B cell (primary cell): Measurements from ENCODE around the gene NR4A1. TPM values are rescaled to one million over a fixed set of nuclear protein-coding genes. Genes with fewer than 3 reads are reported as not detected.

Experiments used
- ATAC-seq: fragments of 200-7000 bp; cut with Tn5 transposase; one replicate; pipeline ENCODE4 v1.10.0; 2021; ENCODE audit warnings: low read depth, mild to moderate bottlenecking, moderate number of reproducible peaks, moderate library complexity
- CTCF ChIA-PET: fragments of 350-600 bp; sonication (Branson Sonifier 250); formaldehyde crosslinking; loops from one replicate; lab custom pipeline; 2021; ENCODE audit warnings: antibody characterized with exemption, inconsistent platforms; lab: Charles Lee
- POLR2A ChIA-PET: fragments of 350-600 bp; sonication (Branson Sonifier 250); formaldehyde crosslinking; loops from one replicate; lab custom pipeline; 2021; ENCODE audit warnings: antibody characterized with exemption; lab: Charles Lee
- DNase-seq: peaks from one replicate; pipeline ENCODE4 v3.0.0; 2013
- H2AFZ ChIP-seq: 2 replicates; pipeline ENCODE4 v1.6.1; 2012; ENCODE audit warnings: mild to moderate bottlenecking, low read depth, low read length; ENCODE audit not compliant: insufficient read depth, poor library complexity, severe bottlenecking
- H3K27ac ChIP-seq, 2 donors: 1 replicate in 1 of 2; 2 replicates in 1 of 2; pipeline ENCODE4 v1.5.1; 2012 to 2013; ENCODE audit warnings: low read length in 2 of 2, mild to moderate bottlenecking in 2 of 2, moderate library complexity in 1 of 2
- H3K27me3 ChIP-seq, 4 experiments: fragments of 200-600 bp in 1 of 4; sonication (generic) in 1 of 4; replicated peaks in 1 of 4; 1 replicate in 2 of 4; 2 replicates in 2 of 4; pipeline versions ENCODE4 v1.6.1 to v1.7.0; 2013 to 2016; ENCODE audit warnings: low read length in 3 of 4, mild to moderate bottlenecking in 2 of 4, mixed read lengths in 1 of 4, moderate library complexity in 1 of 4; ENCODE audit not compliant: insufficient read depth in 4 of 4, control insufficient read depth in 3 of 4; ENCODE audit errors: control extremely low read depth in 1 of 4
- H3K36me3 ChIP-seq, 2 experiments: replicated peaks in 1 of 2; 1 replicate in 1 of 2; 2 replicates in 1 of 2; pipeline versions ENCODE4 v1.6.1 to v1.7.1; 2013; ENCODE audit warnings: low read length in 1 of 2; ENCODE audit not compliant: insufficient read depth in 2 of 2, control insufficient read depth in 1 of 2; ENCODE audit errors: control extremely low read depth in 1 of 2, extremely low read depth in 1 of 2
- H3K4me1 ChIP-seq, 2 donors: fragments of 200-600 bp in 1 of 2; sonication (generic) in 1 of 2; 1 replicate in 1 of 2; 2 replicates in 1 of 2; pipeline versions ENCODE4 v1.5.1 to v1.6.1; 2013 to 2017; ENCODE audit warnings: low read length in 2 of 2; ENCODE audit not compliant: control insufficient read depth in 2 of 2, insufficient read depth in 2 of 2
- H3K4me2 ChIP-seq: replicated peaks from 2 replicates; pipeline ENCODE3; 2012; ENCODE audit warnings: mild to moderate bottlenecking, low read depth, low read length; ENCODE audit not compliant: poor library complexity, severe bottlenecking
- H3K4me3 ChIP-seq, 5 experiments: fragments of 200-600 bp in 1 of 5; sonication (generic) in 1 of 5; 1 replicate in 3 of 5; 2 replicates in 2 of 5; pipeline versions ENCODE4 v1.5.1 to v1.7.0; 2011 to 2016; ENCODE audit warnings: low read length in 4 of 5, mild to moderate bottlenecking in 4 of 5, low read depth in 2 of 5, control low read depth in 1 of 5, moderate library complexity in 1 of 5; ENCODE audit not compliant: insufficient read depth in 1 of 5; ENCODE audit errors: control extremely low read depth in 1 of 5, extremely low read depth in 1 of 5
- H3K79me2 ChIP-seq: fragments of 200-600 bp; sonication (generic); one replicate; pipeline ENCODE4 v1.6.0; 2016; ENCODE audit warnings: low read length; ENCODE audit not compliant: control insufficient read depth, insufficient read depth
- H3K9ac ChIP-seq: fragments of 200-600 bp; sonication (generic); 2 replicates; pipeline ENCODE4 v1.6.1; 2017; ENCODE audit warnings: mild to moderate bottlenecking, low read length, moderate library complexity
- H3K9me3 ChIP-seq, 3 donors: one replicate each; pipeline versions ENCODE4 v1.6.1 to v1.7.1; 2013; ENCODE audit warnings: low read length in 2 of 3; ENCODE audit not compliant: control insufficient read depth in 2 of 3, insufficient read depth in 1 of 3; ENCODE audit errors: control extremely low read depth in 1 of 3
- H4K20me1 ChIP-seq: 2 replicates; pipeline ENCODE4 v1.6.0; 2012; ENCODE audit warnings: mild to moderate bottlenecking, low read length; ENCODE audit not compliant: insufficient read depth, control insufficient read depth, poor library complexity, severe bottlenecking
- H3K27ac Mint-ChIP-seq: one replicate; pipeline ENCODE4 v1.8.0; 2021; ENCODE audit warnings: mixed read lengths
- H3K27me3 Mint-ChIP-seq: one replicate; pipeline ENCODE4 v1.8.0; 2021; ENCODE audit warnings: mixed read lengths
- H3K4me1 Mint-ChIP-seq: one replicate; pipeline ENCODE4 v1.8.0; 2021; ENCODE audit warnings: mixed read lengths
- H3K4me3 Mint-ChIP-seq: one replicate; pipeline ENCODE4 v1.8.0; 2021; ENCODE audit warnings: mixed read lengths
- H3K9me3 Mint-ChIP-seq: one replicate; pipeline ENCODE4 v1.8.0; 2022; ENCODE audit warnings: mixed read lengths; ENCODE audit not compliant: insufficient read depth
- CTCF ChIP-seq: fragments of 200-600 bp; IDR thresholded peaks from one replicate; pipeline ENCODE4 v1.8.0; 2022; ENCODE audit warnings: antibody characterized with exemption, mild to moderate bottlenecking
- EZH2 ChIP-seq: IDR thresholded peaks from 2 replicates; pipeline ENCODE4 v1.6.1; 2012; ENCODE audit warnings: borderline replicate concordance, low read depth, mild to moderate bottlenecking, moderate library complexity, low read length; ENCODE audit not compliant: insufficient read depth, poor library complexity, severe bottlenecking
- WGBS: methylation state at CpG from one replicate; pipeline ENCODE4 v1.1.5; 2013; ENCODE audit warnings: missing lambda C conversion rate; ENCODE audit not compliant: insufficient coverage; 5-methylcytosine and 5-hydroxymethylcytosine counted together
- intact Hi-C: fragments of 100-400 bp; cut with micrococcal nuclease; formaldehyde crosslinking; loops from one replicate; pipeline ENCODE4 v1.10.0; 2022
- polyA plus RNA-seq: library from polyadenylated mRNA; depleted of rRNA; stranded (reverse); fragments of >200 nt; gene quantifications from 2 replicates; pipeline ENCODE4 v1.2.3, GENCODE V29; 2012
- total RNA-seq, 2 donors: library from RNA; stranded (reverse); fragments of 120-200 nt in 1 of 2; gene quantifications; 1 replicate in 1 of 2; 2 replicates in 1 of 2; pipeline versions ENCODE4 v1.2.3 to v1.2.4, GENCODE V29; 2013 to 2022

The NR4A1 gene
- total and polyA plus RNA-seq, 2 donors (not counting 1 experiment from before 2014, with no cell fraction given): 43.2 to 470 TPM

GRCh38 chr12:52055731-52056711, 4.8 kb downstream of the NR4A1 start:
- H3K9me3 Mint-ChIP-seq: no peaks in the 10 kb centered on the region
- peaks cover 27% of the 10 kb centered on the region for H3K4me1 Mint-ChIP-seq
- Histone ChIP-seq H3K79me2 (no peaks in the 10 kb centered on the region), H3K27me3 (no peaks in the 10 kb centered on the region), H3K4me3 (no peak overlapping the region), H3K9me3 (no peaks in the 10 kb centered on the region), H4K20me1 (peaks cover 39% of the 10 kb centered on the region), H2AFZ (no peak overlapping the region), H3K4me2 (no peak overlapping the region), H3K4me1 (peaks cover 13 to 19% of the 10 kb centered on the region in 2 donors), H3K27ac (no peak overlapping the region), H3K9ac (no peak overlapping the region), H3K36me3 (peaks cover 0 to 35% of the 10 kb centered on the region in 2 experiments)
- no peak overlapping the region for H3K4me3 Mint-ChIP-seq
- ChIA-PET CTCF (interaction anchor here (1.1 to 1.4 kb wide), 3 partner anchors 12 to 32 kb away, joined by 3 to 6 read pairs (median 4); no protein-coding TSS in a partner anchor), POLR2A (interaction anchor here (1.2 to 1.3 kb wide), 2 partner anchors 14 to 23 kb away, joined by 3 to 4 read pairs; partner anchors contain the start of gene ATG101)
- peak overlapping the region; percentile 15 for H3K27ac Mint-ChIP-seq
- ATAC-seq (no peak), DNase-seq (no peak)
- intact Hi-C loops: no loop called here
- H3K27me3 Mint-ChIP-seq: no peaks in the 10 kb centered on the region
- TF ChIP-seq EZH2 (no peak), CTCF (no peak)
- 98% methylated on average over 19 of the region's 27 CpGs for WGBS
